Measurements from ENCODE around the gene TMEM11.
"Not testable (repeated sequence)": the region's sequence is repeated elsewhere in the genome, so short reads cannot be mapped to it uniquely, and the experiment has no call there.

Gene TMEM11

GRCh38 chr17:21211825-21212479, 2.0 kb downstream of the TMEM11 start:
- no peak for DNase-seq (ENCODE audit: low spot score)

GRCh38 chr17:21210411-21211076, 3.4 kb downstream of the TMEM11 start:
- no peak for DNase-seq (ENCODE audit: low spot score)

GRCh38 chr17:21209511-21210175, 4.3 kb downstream of the TMEM11 start:
- no peak for DNase-seq (ENCODE audit: low spot score)

- DNase-seq (ENCODE audit: low spot score) = no peak
Observed at GRCh38 chr17:21208352-21208751, 5.6 kb downstream of the TMEM11 start.

GRCh38 chr17:21204935-21205334, 9.0 kb downstream of the TMEM11 start:
- no peak for DNase-seq (ENCODE audit: low spot score)

GRCh38 chr17:21202512-21202911, 11.4 kb downstream of the TMEM11 start:
- DNase-seq (ENCODE audit: low spot score) = no peak

GRCh38 chr17:21201874-21202273, 12.1 kb downstream of the TMEM11 start:
- DNase-seq (ENCODE audit: low spot score) = no peak

GRCh38 chr17:21201298-21201595, 12.7 kb downstream of the TMEM11 start:
- DNase-seq (ENCODE audit: low spot score) = no peak

GRCh38 chr17:21200590-21201297, 13.2 kb downstream of the TMEM11 start:
- no peak for DNase-seq (ENCODE audit: low spot score)

- no peak for DNase-seq (ENCODE audit: low spot score)
Observed at GRCh38 chr17:21199856-21200255, 14.1 kb downstream of the TMEM11 start.

GRCh38 chr17:21199311-21199710, 14.7 kb downstream of the TMEM11 start:
- DNase-seq (ENCODE audit: low spot score) = no peak

- no peak for DNase-seq (ENCODE audit: low spot score)
Observed at GRCh38 chr17:21198411-21198810, 15.6 kb downstream of the TMEM11 start.

- DNase-seq (ENCODE audit: low spot score) = no peak
Observed at GRCh38 chr17:21196126-21196525, 17.8 kb downstream of the TMEM11 start.

- DNase-seq (ENCODE audit: low spot score) = peak; percentile 31
Observed at GRCh38 chr17:21194703-21195102, 19.3 kb downstream of the TMEM11 start.

GRCh38 chr17:21194226-21194625, 19.7 kb downstream of the TMEM11 start:
- no peak for DNase-seq (ENCODE audit: low spot score)

GRCh38 chr17:21193031-21193430, 20.9 kb downstream of the TMEM11 start:
- DNase-seq (ENCODE audit: low spot score) = no peak

GRCh38 chr17:21192414-21192813, 21.5 kb downstream of the TMEM11 start:
- not testable (repeated sequence) for DNase-seq (ENCODE audit: low spot score)

GRCh38 chr17:21191698-21192097, 22.3 kb downstream of the TMEM11 start:
- no peak for DNase-seq (ENCODE audit: low spot score)

GRCh38 chr17:21190078-21190477, 23.9 kb downstream of the TMEM11 start:
- no peak for DNase-seq (ENCODE audit: low spot score)

GRCh38 chr17:21189361-21189760, 24.6 kb downstream of the TMEM11 start:
- no peak for DNase-seq (ENCODE audit: low spot score)

GRCh38 chr17:21186399-21187187, 27.4 kb downstream of the TMEM11 start:
- no peak for DNase-seq (ENCODE audit: low spot score)

- no peak for DNase-seq (ENCODE audit: low spot score)
Observed at GRCh38 chr17:21185061-21185460, 28.9 kb downstream of the TMEM11 start.

Measured in globus pallidus (tissue), 1 donor.